GM19025 (cell line): Measurements from ENCODE around the gene SBF1.
"Not testable (repeated sequence)": the region's sequence is repeated elsewhere in the genome, so short reads cannot be mapped to it uniquely, and the experiment has no call there.

Experiments used
- ATAC-seq: cut with Tn5 transposase; IDR thresholded peaks from one replicate; pipeline ENCODE4 v1.9.1; 2021; ENCODE audit warnings: mild to moderate bottlenecking, low read depth, moderate library complexity; ENCODE audit not compliant: unreplicated experiment

Gene SBF1

GRCh38 chr22:50408311-50408710, 66.5 kb downstream of the SBF1 start:
- ATAC-seq = no peak

DNA sequence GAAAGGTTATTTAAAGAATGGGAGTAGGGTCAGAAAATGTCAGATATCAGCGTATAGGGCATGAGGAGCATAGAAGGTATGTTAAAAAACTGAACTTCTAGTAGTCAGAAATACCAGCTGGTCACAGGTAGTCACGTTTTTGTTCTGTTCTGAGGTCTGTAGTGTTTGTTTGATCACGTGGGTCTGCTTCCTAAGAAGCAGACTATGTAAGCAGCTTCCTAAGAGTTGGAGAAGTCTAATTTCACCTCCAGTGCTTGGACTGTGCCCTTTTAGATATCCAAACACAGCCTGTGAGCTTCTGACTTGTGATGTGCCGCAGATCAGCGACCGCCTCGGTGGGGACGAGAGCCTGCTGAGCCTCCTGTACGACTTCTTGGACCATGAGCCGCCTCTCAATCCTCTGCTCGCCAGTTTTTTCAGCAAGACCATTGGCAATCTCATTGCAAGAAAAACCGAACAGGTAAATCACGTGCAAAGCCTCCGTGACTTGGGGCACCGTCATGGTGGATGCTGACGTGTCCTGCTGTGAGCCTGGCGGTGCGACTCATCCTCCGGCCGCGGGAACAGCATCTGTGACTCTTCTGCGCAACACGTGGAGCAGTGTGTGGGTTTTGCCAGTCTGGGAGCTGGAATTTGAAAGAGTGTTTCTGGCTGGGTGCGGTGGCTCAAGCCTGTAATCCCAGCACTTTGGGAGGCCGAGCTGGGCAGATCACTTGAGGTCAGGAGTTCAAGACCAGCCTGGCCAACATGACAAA, 68.2 kb downstream of the SBF1 start:
- no peak for ATAC-seq

DNA sequence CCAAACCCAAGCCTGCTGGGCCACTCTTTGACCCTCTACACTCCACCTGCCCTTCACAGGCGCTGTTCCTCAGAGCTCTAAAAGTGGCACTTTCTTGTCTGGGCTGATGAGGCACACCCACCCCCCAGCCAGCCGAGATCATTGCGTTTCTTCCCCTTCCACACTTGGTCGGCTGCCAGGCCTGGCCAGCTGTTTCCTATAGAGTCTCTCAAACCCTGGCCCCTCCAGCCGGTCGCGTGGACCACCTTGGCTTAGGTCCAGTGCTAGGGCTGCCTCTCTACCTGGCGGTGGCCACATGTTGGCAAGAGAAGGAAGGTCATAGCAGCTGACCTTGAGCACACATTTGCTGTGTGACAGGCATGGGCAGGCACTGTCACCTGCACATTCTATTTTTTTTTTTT, 71.1 kb downstream of the SBF1 start:
- no peak for ATAC-seq

GRCh38 chr22:50401907-50402306, 72.9 kb downstream of the SBF1 start:
- ATAC-seq = no peak

DNA sequence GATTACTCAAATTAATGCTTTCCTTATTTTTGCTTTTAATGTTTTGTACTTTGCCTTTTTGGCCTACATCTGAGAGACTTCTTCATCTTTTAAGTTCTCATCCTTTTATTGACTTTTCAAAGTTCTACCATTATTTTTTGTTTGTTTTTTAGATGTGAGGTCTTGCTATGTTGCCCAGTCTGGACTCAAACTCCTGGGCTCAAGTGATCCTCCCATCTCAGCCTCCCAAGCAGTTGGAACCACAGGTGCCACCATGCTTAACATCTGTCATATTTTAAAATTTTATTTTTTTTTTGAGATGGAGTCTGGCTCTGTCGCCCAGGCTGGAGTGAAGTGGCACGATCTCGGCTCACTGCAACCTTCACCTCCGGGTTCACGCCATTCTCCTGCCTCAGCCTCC, 73.9 kb downstream of the SBF1 start:
- ATAC-seq = no peak

GRCh38 chr22:50400406-50400805, 74.4 kb downstream of the SBF1 start:
- ATAC-seq = no peak

DNA sequence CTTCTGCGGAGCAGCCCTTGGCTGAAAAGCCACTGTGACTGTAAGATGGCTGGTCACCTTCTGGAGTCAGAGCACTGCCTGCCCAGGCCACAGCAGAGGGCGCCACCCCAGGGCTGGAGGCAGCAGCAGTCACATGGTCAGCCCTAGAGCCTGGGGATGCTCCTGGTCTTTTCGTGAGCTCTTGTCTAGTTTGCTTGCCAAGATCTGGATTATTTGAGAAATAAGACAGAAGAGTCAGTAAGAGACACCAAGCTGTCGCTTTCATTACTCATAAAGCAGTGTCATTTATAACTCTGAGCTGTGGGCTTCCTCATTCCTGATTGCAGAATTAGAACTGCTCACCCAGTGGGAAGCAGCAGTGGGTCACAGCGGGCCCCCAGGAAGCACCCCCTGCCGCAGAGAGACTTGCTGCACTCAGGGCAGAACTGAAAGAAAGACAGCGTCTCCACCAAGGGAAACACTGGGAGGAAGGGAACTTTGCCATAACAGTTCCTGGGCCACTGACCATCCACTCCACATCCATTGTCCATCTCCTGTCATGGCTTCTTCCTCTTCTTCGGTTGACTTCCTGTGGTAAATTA, 75.0 kb downstream of the SBF1 start:
- ATAC-seq = no peak

- ATAC-seq = no peak
Measured at GRCh38 chr22:50398831-50399648, 75.8 kb downstream of the SBF1 start.

GRCh38 chr22:50397371-50398060, 77.3 kb downstream of the SBF1 start:
- not testable (repeated sequence) for ATAC-seq

DNA sequence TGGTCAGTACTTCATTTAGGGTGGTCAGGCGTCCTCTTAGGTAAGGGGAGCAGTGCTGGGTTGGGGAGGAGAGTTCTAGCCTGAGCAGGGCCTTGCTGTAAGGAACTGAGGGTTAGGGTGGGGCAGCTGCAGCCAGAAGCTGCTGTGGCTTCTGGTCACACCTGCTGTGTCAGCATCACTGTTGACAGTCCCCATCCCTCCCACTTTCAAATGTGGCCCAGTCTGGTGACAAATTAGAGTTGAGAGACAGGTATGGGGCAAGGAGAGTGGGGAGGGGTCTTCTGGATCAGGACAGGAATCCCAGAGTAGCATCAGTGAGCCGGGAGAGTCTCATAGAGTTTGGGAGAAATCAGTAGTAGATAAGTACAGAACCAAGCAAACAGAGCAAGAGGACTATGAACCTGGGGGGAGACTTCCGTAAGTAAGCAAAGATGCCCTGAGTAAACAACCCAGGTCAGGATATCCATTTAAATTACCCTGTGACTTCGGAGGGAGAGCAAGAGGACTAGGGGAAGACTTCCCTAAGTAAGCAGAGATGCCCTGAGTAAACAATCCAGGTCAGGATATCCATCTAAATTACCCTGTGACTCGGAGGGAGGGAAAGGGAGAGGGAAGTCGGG, 78.0 kb downstream of the SBF1 start:
- ATAC-seq = no peak
